K562 (cell line): Measurements from ENCODE around the gene NOSTRIN. TPM values are rescaled to one million over a fixed set of nuclear protein-coding genes. Genes with fewer than 3 reads are reported as not detected.

Source experiments
- BCOR ChIP-seq: fragments of 450-650 bp; IDR thresholded peaks from 2 replicates; pipeline ENCODE4 v1.6.1; 2016
- ELF4 ChIP-seq: fragments of 450-650 bp; formaldehyde crosslinking; IDR thresholded peaks from 2 replicates; pipeline ENCODE4 v1.4.0; 2022; ENCODE audit warnings: missing genetic modification characterization
- FOXJ2 ChIP-seq: fragments of 200-800 bp; sonication (Bioruptor generic); IDR thresholded peaks from 2 replicates; pipeline ENCODE4 v1.6.1; 2016; ENCODE audit warnings: missing genetic modification characterization, missing compliant biosample characterization
- FOXJ3 ChIP-seq: sonication (generic); formaldehyde crosslinking; IDR thresholded peaks from 2 replicates; pipeline ENCODE4 v1.4.0; 2020; ENCODE audit warnings: mild to moderate bottlenecking, missing genetic modification reagents
- HNRNPK ChIP-seq: fragments of 200-400 bp; formaldehyde crosslinking; IDR thresholded peaks from one replicate; pipeline ENCODE4 v1.6.1; 2018; ENCODE audit warnings: mild to moderate bottlenecking, low read depth, low read length; ENCODE audit not compliant: poor library complexity, severe bottlenecking
- LARP7 ChIP-seq: fragments of 450-650 bp; IDR thresholded peaks from 2 replicates; pipeline ENCODE4 v1.6.1; 2016
- NCOR1 ChIP-seq: fragments of 450-650 bp; IDR thresholded peaks from 2 replicates; pipeline ENCODE4 v1.6.1; 2016; ENCODE audit warnings: mild to moderate bottlenecking, moderate library complexity
- NR4A1 ChIP-seq, 2 experiments: fragments of 250-450 bp in 1 of 2; fragments of 450-650 bp in 1 of 2; sonication (Bioruptor Pico) in 1 of 2; IDR thresholded peaks; 2 replicates each; pipeline versions ENCODE4 v1.4.0 to v1.6.1; 2016 to 2020; ENCODE audit warnings: mild to moderate bottlenecking in 2 of 2, missing compliant biosample characterization in 1 of 2, missing genetic modification characterization in 1 of 2, moderate library complexity in 1 of 2
- RB1 ChIP-seq: fragments of 450-650 bp; IDR thresholded peaks from 2 replicates; pipeline ENCODE4 v1.6.1; 2017; ENCODE audit warnings: low read depth, mild to moderate bottlenecking
- RBM15 ChIP-seq: fragments of 200-400 bp; formaldehyde crosslinking; IDR thresholded peaks from 2 replicates; pipeline ENCODE4 v1.6.1; 2018; ENCODE audit warnings: mild to moderate bottlenecking, low read length, moderate library complexity; ENCODE audit not compliant: insufficient read depth
- SMAD1 ChIP-seq: fragments of 150-350 bp; IDR thresholded peaks from 2 replicates; pipeline ENCODE4 v1.6.1; 2014; ENCODE audit warnings: low read length, low read depth; ENCODE audit not compliant: partially characterized antibody
- TAF1 ChIP-seq: IDR thresholded peaks from 2 replicates; pipeline ENCODE4 v1.6.1; 2011; ENCODE audit warnings: mild to moderate bottlenecking, low read length, moderate library complexity; ENCODE audit not compliant: insufficient read depth, control insufficient read depth, severe bottlenecking; ENCODE audit errors: extremely low read depth
- TAL1 ChIP-seq: fragments of 450-650 bp; IDR thresholded peaks from 2 replicates; pipeline ENCODE4 v1.6.1; 2016; ENCODE audit warnings: mild to moderate bottlenecking
- TBL1XR1 ChIP-seq, 2 experiments: IDR thresholded peaks; 2 replicates each; pipeline ENCODE4 v1.6.1; 2012; ENCODE audit warnings: improper control_type of control experiment in 2 of 2, low read length in 2 of 2, mild to moderate bottlenecking in 1 of 2
- YY1 ChIP-seq, 3 experiments: IDR thresholded peaks; 2 replicates each; pipeline ENCODE4 v1.6.1; 2011; ENCODE audit warnings: low read length in 2 of 3, mild to moderate bottlenecking in 2 of 3, moderate library complexity in 2 of 3, borderline replicate concordance in 1 of 3, control low read depth in 1 of 3, low read depth in 1 of 3; ENCODE audit not compliant: insufficient read depth in 3 of 3, insufficient replicate concordance in 2 of 3, control insufficient read depth in 1 of 3, insufficient read length in 1 of 3; ENCODE audit errors: extremely low read depth in 1 of 3
- ZNF316 ChIP-seq: fragments of 450-650 bp; IDR thresholded peaks from 2 replicates; pipeline ENCODE4 v1.6.1; 2016
- ZNF445 ChIP-seq: fragments of 250-450 bp; sonication (Bioruptor Pico); IDR thresholded peaks from 2 replicates; pipeline ENCODE4 v1.4.0; 2020; ENCODE audit warnings: low read depth, mild to moderate bottlenecking, moderate library complexity
- ZNF551 ChIP-seq: fragments of 250-450 bp; sonication (Bioruptor Pico); IDR thresholded peaks from 2 replicates; pipeline ENCODE4 v1.5.0; 2021; ENCODE audit warnings: mild to moderate bottlenecking, moderate library complexity
- ZNF76 ChIP-seq: fragments of 250-450 bp; sonication (Bioruptor Pico); IDR thresholded peaks from 2 replicates; pipeline ENCODE4 v1.4.0; 2020; ENCODE audit warnings: mild to moderate bottlenecking, moderate library complexity, borderline replicate concordance
- ZNF766 ChIP-seq: fragments of 200-800 bp; sonication (Bioruptor generic); conservative IDR thresholded peaks from 2 replicates; pipeline ENCODE4 v1.6.1; 2016; ENCODE audit warnings: missing genetic modification characterization, missing compliant biosample characterization
- polyA plus RNA-seq, 8 experiments: library from polyadenylated mRNA; depleted of rRNA in 4 of 8; stranded (reverse) in 5 of 8; unstranded in 3 of 8; fragments of >200 nt; fragmentation: Nextera tagmentation in 2 of 8; fragmentation: Illumina TruSeq in 1 of 8; extraction: Ambion mirVana in 2 of 8; extraction: Trizol in 1 of 8; gene quantifications; 2 replicates each; pipeline versions ENCODE4 v1.2.1 to v1.2.3, GENCODE V29; 2011 to 2014; ENCODE audit warnings: inconsistent platforms in 1 of 8, missing spikeins in 1 of 8
- total RNA-seq, 7 experiments: library from RNA; depleted of rRNA in 6 of 7; stranded (reverse); fragments of >200 nt in 6 of 7; fragmentation: Illumina TruSeq in 2 of 7; extraction: Trizol in 2 of 7; gene quantifications; 2 replicates each; pipeline versions ENCODE4 v1.2.1 to v1.2.3, GENCODE V29; 2011 to 2021; ENCODE audit warnings: low replicate concordance in 1 of 7
- TF ChIP-seq, protein P1 (sequence below), 2 experiments: fragments of 450-650 bp in 1 of 2; sonication (generic) in 1 of 2; formaldehyde crosslinking; conservative IDR thresholded peaks; 2 replicates each; pipeline versions ENCODE4 v1.4.0 to v1.8.1; 2020 to 2022; ENCODE audit warnings: mild to moderate bottlenecking in 1 of 2, missing genetic modification reagents in 1 of 2
- TF ChIP-seq, protein P2 (sequence below), 2 experiments: IDR thresholded peaks in 1 of 2; conservative IDR thresholded peaks in 1 of 2; 2 replicates each; pipeline ENCODE4 v1.6.1; 2016; ENCODE audit warnings: low read depth in 2 of 2, mild to moderate bottlenecking in 1 of 2, missing compliant biosample characterization in 1 of 2, missing genetic modification characterization in 1 of 2, moderate library complexity in 1 of 2
- TF ChIP-seq, protein P3 (sequence below): fragments of 250-450 bp; sonication (Bioruptor Pico); IDR thresholded peaks from 2 replicates; pipeline ENCODE4 v1.8.0; 2021; ENCODE audit warnings: borderline replicate concordance, mild to moderate bottlenecking, moderate library complexity; ENCODE audit not compliant: poor library complexity, severe bottlenecking

Gene NOSTRIN
- total and polyA plus RNA-seq, 9 of the 15 experiments (the other 6 are each of a cell fraction or from before 2014, with no cell fraction given) = 26.7 to 82.9 (median 56.3) TPM

DNA sequence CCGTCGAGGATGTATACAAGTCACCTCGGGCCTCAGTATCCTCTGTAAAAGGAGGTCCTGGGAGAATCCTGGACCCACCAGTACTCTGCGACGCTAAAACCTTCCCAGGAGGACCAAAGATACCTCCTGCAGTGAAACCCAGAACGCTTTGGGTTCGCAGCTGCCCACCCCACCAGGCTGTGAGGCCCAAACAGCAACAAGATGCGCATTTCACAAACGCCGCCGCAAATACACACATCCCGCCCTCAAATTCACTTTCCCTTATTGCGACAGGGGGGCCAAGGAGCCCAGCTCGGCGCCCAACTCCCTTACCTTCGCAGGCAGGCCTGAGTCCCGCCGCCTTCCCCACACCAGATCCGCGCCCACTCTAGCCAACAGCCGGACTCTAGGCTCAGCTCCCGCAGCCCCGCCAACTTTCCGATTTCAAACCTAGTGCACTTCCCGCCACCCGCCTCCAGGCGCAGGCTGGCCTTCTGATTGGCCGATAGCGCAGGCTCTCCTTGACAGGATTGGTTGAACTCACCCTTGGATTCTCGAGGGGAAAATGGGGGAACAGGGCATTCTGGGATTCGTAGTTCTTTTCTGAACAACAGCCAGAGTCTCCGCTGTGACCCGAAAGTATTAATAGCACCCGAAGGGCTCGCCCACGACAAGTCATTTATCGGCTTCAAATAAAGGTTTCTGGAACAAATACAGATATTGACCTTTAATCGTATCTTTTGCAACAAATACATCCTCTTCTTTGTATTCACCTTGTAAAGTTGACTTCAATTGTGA, 87.8 kb downstream of the NOSTRIN start, which contains the start of gene SPC25 (continued):
- no peak for TF ChIP-seq LARP7
- no peak for TF ChIP-seq ZNF445 (CRISPR knock-in tag)
- TF ChIP-seq FOXJ3 (CRISPR knock-in tag) = no peak
- TF ChIP-seq YY1 (IDR thresholded peaks at IDR 0.05; ENCODE audit: borderline replicate concordance in 1 of 3, control insufficient read depth in 1 of 3, extremely low read depth in 1 of 3, insufficient read depth in 3 of 3, insufficient read length in 1 of 3, insufficient replicate concordance in 2 of 3, low read depth in 1 of 3, low read length in 2 of 3) = peak; percentile 71 to 97 (median 95)
- TF ChIP-seq, protein P1, sequence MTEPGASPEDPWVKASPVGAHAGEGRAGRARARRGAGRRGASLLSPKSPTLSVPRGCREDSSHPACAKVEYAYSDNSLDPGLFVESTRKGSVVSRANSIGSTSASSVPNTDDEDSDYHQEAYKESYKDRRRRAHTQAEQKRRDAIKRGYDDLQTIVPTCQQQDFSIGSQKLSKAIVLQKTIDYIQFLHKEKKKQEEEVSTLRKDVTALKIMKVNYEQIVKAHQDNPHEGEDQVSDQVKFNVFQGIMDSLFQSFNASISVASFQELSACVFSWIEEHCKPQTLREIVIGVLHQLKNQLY (CRISPR knock-in tag; conservative IDR thresholded peaks at IDR 0.05) = no peak
- no peak for TF ChIP-seq ZNF551 (CRISPR knock-in tag)
- TF ChIP-seq, protein P2, sequence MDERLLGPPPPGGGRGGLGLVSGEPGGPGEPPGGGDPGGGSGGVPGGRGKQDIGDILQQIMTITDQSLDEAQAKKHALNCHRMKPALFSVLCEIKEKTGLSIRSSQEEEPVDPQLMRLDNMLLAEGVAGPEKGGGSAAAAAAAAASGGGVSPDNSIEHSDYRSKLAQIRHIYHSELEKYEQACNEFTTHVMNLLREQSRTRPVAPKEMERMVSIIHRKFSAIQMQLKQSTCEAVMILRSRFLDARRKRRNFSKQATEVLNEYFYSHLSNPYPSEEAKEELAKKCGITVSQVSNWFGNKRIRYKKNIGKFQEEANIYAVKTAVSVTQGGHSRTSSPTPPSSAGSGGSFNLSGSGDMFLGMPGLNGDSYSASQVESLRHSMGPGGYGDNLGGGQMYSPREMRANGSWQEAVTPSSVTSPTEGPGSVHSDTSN (CRISPR knock-in tag; IDR thresholded peaks at IDR 0.05; ENCODE audit: low read depth) = no peak
- TF ChIP-seq, protein P2 (tag; conservative IDR thresholded peaks at IDR 0.05; ENCODE audit: low read depth) = no peak
- TF ChIP-seq NCOR1 = no peak
- TF ChIP-seq ZNF76 = no peak
- no peak for TF ChIP-seq ZNF316
- peak; percentile 87 for TF ChIP-seq TAF1
- no peak for TF ChIP-seq TAL1
- no peak for TF ChIP-seq ELF4 (CRISPR knock-in tag)
- TF ChIP-seq, protein P3, sequence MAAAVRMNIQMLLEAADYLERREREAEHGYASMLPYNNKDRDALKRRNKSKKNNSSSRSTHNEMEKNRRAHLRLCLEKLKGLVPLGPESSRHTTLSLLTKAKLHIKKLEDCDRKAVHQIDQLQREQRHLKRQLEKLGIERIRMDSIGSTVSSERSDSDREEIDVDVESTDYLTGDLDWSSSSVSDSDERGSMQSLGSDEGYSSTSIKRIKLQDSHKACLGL (CRISPR knock-in tag) = no peak
- peak; percentile 83 for TF ChIP-seq RB1
- TF ChIP-seq NR4A1 (CRISPR knock-in tag; IDR thresholded peaks at IDR 0.05) = no peak
- TF ChIP-seq NR4A1 (tag; IDR thresholded peaks at IDR 0.05) = peak; percentile 25; the same call in 1 of the 2 replicates
- no peak for TF ChIP-seq RBM15
- TF ChIP-seq FOXJ2 = no peak; the same call in 1 of the 2 replicates
- peak; percentile 54 for TF ChIP-seq SMAD1
- no peak for TF ChIP-seq ZNF766
- peak; percentile 57; the same call in 1 of the 2 replicates for TF ChIP-seq BCOR
- TF ChIP-seq TBL1XR1 (IDR thresholded peaks at IDR 0.05; ENCODE audit: low read length in 2 of 2) = 0 out of 4 replicates have a peak, but pooled peaks of 1 of the 2 experiments have one; percentile 4
- no peak for TF ChIP-seq HNRNPK
